Measurements from ENCODE around the gene PIGU. TPM values are rescaled to one million over a fixed set of nuclear protein-coding genes. Genes with fewer than 3 reads are reported as not detected.

PIGU gene
- total RNA-seq, 2 experiments from 2014 or later, result 21.1 to 28.2 TPM

DNA sequence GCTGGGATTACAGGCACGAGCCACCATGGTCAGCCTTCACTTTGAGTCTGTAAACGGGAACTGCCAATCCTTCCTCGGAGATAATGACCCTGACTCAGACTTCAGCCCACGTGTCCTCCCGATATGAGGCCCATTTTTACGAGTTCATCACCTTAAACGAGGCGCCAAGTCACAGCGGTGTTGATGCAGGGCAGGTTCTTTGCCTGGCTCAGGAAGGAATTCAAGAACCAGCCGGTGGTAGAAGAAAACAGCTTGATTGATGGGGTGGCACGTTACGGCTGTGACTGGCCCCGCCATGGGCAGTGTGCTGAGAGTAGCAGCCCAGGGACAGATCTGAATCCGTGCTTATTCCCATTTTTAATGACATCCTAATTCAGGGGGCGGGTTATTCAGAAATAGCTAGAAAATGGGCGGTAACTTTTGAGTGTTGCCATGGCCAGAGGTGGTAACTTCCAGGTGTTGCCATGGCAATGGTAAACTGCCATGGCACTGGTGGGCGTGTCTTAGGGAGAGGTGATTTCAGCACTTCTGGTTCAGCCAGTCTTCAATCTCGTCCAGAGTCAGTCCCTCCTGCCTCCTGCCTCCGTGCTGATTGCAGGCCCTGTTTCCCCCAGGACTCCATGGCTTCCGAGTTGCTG, 127.5 kb downstream of the PIGU start:
- ChIA-PET POLR2A (no interaction called here), CTCF (no interaction called here)
- no peak overlapping the region for H3K4me3 Mint-ChIP-seq
- no peaks in the 10 kb centered on the region for H3K36me3 Mint-ChIP-seq (ENCODE audit: low read depth)
- DNase-seq, result peak; percentile 27
- H3K27me3 Mint-ChIP-seq, result no peaks in the 10 kb centered on the region
- peak; percentile 16 for ATAC-seq
- H3K27ac Mint-ChIP-seq, result no peak overlapping the region
- no peaks in the 10 kb centered on the region for H3K9me3 Mint-ChIP-seq (ENCODE audit: low read depth)
- intact Hi-C loops (cut with DNase I, micrococcal nuclease), result no loop called here
- H3K4me1 Mint-ChIP-seq, result peaks cover 6% of the 10 kb centered on the region

DNA sequence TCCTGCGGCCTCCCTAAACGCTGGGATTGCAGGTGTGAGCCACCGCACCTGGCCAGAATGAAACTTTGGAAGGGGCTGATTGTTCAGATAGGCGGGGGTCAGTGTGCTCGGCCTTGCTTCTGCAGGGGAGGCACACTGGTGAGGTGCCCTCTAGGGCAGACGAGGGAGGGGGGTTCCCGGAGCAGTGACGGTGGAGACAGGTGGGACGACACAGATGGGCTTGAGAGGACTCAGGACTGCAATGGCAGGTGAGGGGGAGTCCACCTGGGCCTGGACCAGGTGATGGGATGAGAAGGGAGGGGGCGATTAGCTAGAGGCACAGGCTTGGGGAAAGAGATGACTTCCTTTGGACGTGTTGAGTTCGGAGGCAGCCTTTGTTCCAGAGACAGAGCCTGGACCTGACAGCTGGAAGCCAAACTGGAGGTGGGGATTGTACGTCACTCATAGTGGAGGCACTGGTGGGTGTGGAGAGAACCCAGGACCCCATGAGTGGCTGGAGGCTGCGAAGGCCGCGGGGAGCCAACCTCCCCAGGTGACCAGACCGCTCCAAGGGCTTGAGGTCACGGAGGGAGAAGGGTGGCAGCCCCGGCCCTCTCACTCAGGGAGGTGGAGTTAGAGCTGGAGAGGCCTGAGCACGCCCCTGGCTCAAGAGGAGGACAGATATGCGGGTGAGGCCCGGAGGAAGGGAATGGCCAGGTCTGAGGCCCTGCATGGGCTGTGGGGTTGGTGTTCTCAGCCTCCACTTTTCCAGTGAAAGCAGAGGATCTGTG, 128.9 kb downstream of the PIGU start:
- intact Hi-C loops (cut with DNase I, micrococcal nuclease), result no loop called here
- Mint-ChIP-seq H3K4me3 (no peak overlapping the region), H3K9me3 (ENCODE audit: low read depth) (no peaks in the 10 kb centered on the region), H3K27me3 (no peaks in the 10 kb centered on the region), H3K4me1 (peaks cover 12% of the 10 kb centered on the region), H3K27ac (no peak overlapping the region), H3K36me3 (ENCODE audit: low read depth) (no peaks in the 10 kb centered on the region)
- ChIA-PET POLR2A (interaction anchor here (0.5 kb wide), 1 partner anchor 27 kb away, joined by 5 read pairs; no protein-coding TSS in a partner anchor), CTCF (interaction anchor here (1.3 kb wide), 1 partner anchor 10 kb away, joined by 5 read pairs; no protein-coding TSS in a partner anchor)
- ATAC-seq (no peak), DNase-seq (no peak)

DNA sequence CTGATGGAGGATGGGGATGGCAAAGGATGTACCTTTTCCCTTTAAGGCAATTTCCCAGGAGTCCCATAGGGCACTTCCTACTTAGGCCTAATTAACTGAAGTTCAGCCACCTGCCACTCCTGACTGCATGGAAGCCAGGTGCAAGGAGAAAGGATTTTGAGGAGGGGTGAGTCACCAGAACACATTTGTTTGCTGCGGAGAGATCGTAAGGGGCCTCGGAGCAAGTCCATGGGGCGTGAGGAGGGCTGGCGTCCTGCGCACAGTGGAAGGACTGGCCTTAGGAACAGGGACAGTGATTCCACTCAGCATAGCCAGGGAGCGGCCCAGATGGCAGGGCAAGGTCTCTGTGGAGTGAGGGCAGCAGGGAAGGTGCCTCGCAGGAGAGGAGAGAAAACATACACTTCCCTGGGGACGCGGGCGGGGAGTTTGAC, 130.1 kb downstream of the PIGU start:
- peaks cover 12% of the 10 kb centered on the region for H3K4me1 Mint-ChIP-seq
- H3K27me3 Mint-ChIP-seq, result no peaks in the 10 kb centered on the region
- no peak for ATAC-seq
- peaks cover 6% of the 10 kb centered on the region for H3K36me3 Mint-ChIP-seq (ENCODE audit: low read depth)
- CTCF ChIA-PET, result no interaction called here
- H3K4me3 Mint-ChIP-seq, result no peak overlapping the region
- H3K27ac Mint-ChIP-seq, result no peak overlapping the region
- no peak for DNase-seq
- H3K9me3 Mint-ChIP-seq (ENCODE audit: low read depth), result no peaks in the 10 kb centered on the region
- intact Hi-C loops (cut with DNase I, micrococcal nuclease), result no loop called here
- POLR2A ChIA-PET, result interaction anchor here (0.6 kb wide), 1 partner anchor 183 kb away, joined by 3 read pairs; no protein-coding TSS in a partner anchor

DNA sequence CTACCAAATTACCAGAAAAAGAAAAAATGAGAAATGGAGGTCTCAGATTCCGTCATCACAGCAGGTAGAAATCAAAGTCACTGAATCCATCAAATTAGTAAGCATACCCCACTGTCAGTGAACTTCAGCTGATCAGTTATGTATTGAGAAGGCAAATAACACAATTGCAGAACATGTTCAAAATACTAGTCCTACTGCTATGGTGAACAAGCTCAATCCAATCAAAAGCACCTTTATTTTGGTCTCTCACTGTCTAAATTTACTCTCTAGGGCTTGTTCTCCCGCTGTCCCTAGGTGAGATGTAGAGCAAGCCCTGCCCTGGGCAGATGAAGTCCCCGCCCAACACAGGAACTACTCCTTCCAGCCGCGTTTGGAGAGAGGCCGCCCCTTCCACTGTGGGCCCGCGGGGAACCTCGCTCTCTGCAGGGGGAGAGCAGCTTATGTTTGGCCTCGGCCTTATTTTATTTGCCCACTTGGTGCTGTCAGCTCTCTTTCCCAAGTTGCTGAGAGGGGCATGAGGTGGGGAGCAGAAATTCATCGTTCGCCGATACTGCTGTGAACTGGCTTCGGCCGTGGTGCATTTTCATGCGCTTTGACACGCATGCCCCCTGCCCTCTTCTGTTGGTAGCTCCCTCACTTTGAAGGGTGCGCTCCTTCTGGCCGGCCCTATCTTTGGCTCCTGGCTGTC, 132.6 kb downstream of the PIGU start:
- ChIA-PET POLR2A (interaction anchor here (0.8 to 1.5 kb wide), 4 partner anchors 14 to 204 kb away, joined by 3 to 5 read pairs (median 4); partner anchors contain the start of genes DYNLRB1 and MAP1LC3A), CTCF (interaction anchor here (0.8 to 3.8 kb wide), 5 partner anchors 9 to 232 kb away, joined by 3 to 17 read pairs (median 6); no protein-coding TSS in a partner anchor)
- Mint-ChIP-seq H3K36me3 (ENCODE audit: low read depth) (peaks cover 13% of the 10 kb centered on the region), H3K4me1 (peaks cover 19% of the 10 kb centered on the region), H3K9me3 (ENCODE audit: low read depth) (no peaks in the 10 kb centered on the region), H3K4me3 (peak overlapping the region; percentile 14), H3K27ac (no peak overlapping the region), H3K27me3 (no peaks in the 10 kb centered on the region)
- intact Hi-C loops (cut with DNase I, micrococcal nuclease), result no loop called here
- DNase-seq (peak; percentile 39), ATAC-seq (peak; percentile 76)

DNA sequence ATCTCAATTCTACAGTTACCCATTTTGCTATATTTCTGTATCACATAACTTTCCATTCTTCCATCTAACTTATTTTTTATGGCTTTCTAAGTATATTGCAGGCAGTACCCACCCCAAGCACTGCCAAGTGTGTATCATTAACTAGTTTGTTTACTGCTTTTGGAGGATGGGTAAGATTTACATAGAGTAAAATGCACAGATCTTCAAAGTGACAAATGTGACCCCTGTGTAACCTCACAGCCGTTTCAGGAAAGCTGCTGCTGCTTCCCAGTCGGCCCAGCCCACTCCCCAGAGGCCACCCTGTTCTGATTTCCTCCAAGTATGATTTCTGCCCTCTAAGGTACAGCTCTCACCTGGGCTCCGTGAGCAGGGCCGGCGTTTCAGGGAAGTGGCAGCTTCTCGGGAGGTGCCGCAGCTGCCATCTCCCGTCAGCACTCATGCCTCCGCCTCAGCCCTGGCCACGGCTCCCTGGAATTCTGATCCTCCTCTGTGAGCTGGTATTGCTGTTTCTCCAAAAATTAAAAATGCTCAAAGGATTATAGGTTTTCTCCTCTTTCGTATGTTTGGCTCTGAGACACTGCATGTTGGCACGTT, 133.3 kb downstream of the PIGU start:
- no peaks in the 10 kb centered on the region for H3K9me3 Mint-ChIP-seq (ENCODE audit: low read depth)
- ATAC-seq, result no peak

DNA sequence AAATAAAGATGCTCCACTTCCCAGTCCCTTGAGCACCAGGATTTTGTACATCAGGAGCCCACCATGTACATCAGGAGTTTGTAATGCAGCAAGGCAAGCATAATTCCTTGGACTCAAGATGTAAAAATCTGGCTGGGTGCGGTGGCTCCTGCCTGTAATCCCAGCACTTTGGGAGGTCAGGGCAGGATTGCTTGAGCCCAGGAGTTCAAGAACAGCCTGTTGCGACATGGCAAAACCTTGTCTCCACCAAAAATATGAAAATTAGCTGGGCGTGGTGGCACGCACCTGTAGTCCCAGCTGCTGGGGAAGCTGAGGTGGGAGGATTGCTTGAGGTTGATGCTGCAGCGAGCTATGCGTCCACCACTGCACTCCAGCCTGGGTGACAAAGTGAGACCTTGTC, 134.5 kb downstream of the PIGU start:
- POLR2A ChIA-PET, result interaction anchor here (0.7 kb wide), 1 partner anchor 79 kb away, joined by 9 read pairs; no protein-coding TSS in a partner anchor
- DNase-seq (no peak), ATAC-seq (no peak)
- intact Hi-C loops (cut with DNase I, micrococcal nuclease), result no loop called here
- H3K27ac Mint-ChIP-seq, result no peak overlapping the region
- H3K36me3 Mint-ChIP-seq (ENCODE audit: low read depth), result peaks cover 15% of the 10 kb centered on the region
- no peak overlapping the region for H3K4me3 Mint-ChIP-seq
- H3K9me3 Mint-ChIP-seq (ENCODE audit: low read depth), result no peaks in the 10 kb centered on the region
- CTCF ChIA-PET, result interaction anchor here (0.7 to 3.8 kb wide), 3 partner anchors 27 to 231 kb away, joined by 3 to 17 read pairs (median 3); no protein-coding TSS in a partner anchor
- no peaks in the 10 kb centered on the region for H3K27me3 Mint-ChIP-seq
- H3K4me1 Mint-ChIP-seq, result peaks cover 19% of the 10 kb centered on the region

More for the DNA sequence above, 133.3 kb downstream of the PIGU start:
- Mint-ChIP-seq H3K27me3 (no peaks in the 10 kb centered on the region), H3K4me3 (no peak overlapping the region), H3K36me3 (ENCODE audit: low read depth) (peaks cover 15% of the 10 kb centered on the region), H3K4me1 (peaks cover 19% of the 10 kb centered on the region), H3K27ac (no peak overlapping the region)
- CTCF ChIA-PET, result interaction anchor here (0.8 to 3.8 kb wide), 5 partner anchors 9 to 232 kb away, joined by 3 to 17 read pairs (median 6); no protein-coding TSS in a partner anchor
- intact Hi-C loops (cut with DNase I, micrococcal nuclease), result no loop called here
- DNase-seq, result no peak
- POLR2A ChIA-PET, result interaction anchor here (0.8 to 1.5 kb wide), 3 partner anchors 15 to 204 kb away, joined by 3 to 5 read pairs (median 4); partner anchors contain the start of genes DYNLRB1 and MAP1LC3A

DNA sequence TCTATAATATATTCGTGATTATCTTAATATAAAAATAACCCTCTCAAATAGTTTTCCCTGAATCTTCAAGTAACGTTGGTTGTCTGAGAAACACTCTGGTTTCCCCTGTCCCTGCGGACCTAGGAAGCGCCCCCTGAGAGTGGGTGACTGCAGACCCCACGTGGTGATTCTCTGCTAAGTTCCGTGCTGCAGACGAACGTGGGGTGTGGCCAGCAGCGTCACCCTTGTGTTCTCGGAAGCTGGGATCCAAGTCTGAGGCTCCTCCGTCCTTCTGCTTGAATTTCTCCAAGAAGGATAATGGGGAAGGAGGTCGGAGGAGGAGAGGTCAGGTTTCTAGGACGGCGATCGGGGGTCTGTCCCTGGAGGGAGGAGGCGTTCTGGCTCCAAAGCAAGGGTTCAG, 135.0 kb downstream of the PIGU start:
- peaks cover 19% of the 10 kb centered on the region for H3K4me1 Mint-ChIP-seq
- intact Hi-C loops (cut with DNase I, micrococcal nuclease), result no loop called here
- no peak overlapping the region for H3K27ac Mint-ChIP-seq
- POLR2A ChIA-PET, result no interaction called here
- H3K9me3 Mint-ChIP-seq (ENCODE audit: low read depth), result no peaks in the 10 kb centered on the region
- H3K27me3 Mint-ChIP-seq, result no peaks in the 10 kb centered on the region
- no peak overlapping the region for H3K4me3 Mint-ChIP-seq
- H3K36me3 Mint-ChIP-seq (ENCODE audit: low read depth), result peaks cover 20% of the 10 kb centered on the region
- DNase-seq, result no peak
- CTCF ChIA-PET, result interaction anchor here (0.7 to 3.8 kb wide), 4 partner anchors 23 to 230 kb away, joined by 3 to 17 read pairs (median 4); no protein-coding TSS in a partner anchor
- no peak for ATAC-seq

DNA sequence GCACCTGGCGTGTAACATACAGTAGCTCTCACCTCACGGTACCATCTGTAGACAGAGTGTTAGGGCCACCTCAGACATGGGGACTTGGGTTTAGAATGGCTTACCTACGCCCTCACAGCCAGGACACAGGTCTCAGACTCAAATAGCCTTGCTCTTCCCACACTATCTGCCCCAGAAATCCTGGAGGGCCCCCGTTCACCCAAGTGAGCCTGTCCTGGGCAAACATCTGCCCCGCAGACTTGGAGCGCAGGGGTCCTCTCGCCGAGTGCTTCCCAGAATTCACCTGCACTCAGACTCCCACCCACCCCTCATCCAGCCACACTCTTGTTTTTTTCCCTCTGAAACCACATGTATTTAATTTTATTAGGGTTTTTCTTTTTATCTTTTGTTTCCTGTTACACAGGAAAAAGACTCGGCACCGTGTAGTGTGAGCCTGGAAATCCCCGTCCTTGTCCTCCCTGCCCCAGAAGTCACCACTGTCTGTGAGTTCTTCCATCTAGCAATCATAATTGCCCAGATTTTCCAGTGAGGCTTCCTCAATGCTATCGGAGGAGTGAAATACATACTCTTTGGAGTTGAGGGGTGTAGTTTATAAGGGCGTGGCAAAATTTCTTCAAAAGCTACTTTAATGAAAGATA, 135.5 kb downstream of the PIGU start:
- no peaks in the 10 kb centered on the region for H3K27me3 Mint-ChIP-seq
- H3K4me3 Mint-ChIP-seq, result no peak overlapping the region
- no peaks in the 10 kb centered on the region for H3K9me3 Mint-ChIP-seq (ENCODE audit: low read depth)
- ChIA-PET CTCF (interaction anchor here (1.1 to 3.8 kb wide), 3 partner anchors 23 to 229 kb away, joined by 4 to 23 read pairs (median 17); no protein-coding TSS in a partner anchor), POLR2A (interaction anchor here (0.8 kb wide), 1 partner anchor 172 kb away, joined by 3 read pairs; no protein-coding TSS in a partner anchor)
- intact Hi-C loops (cut with DNase I, micrococcal nuclease), result no loop called here
- peaks cover 21% of the 10 kb centered on the region for H3K36me3 Mint-ChIP-seq (ENCODE audit: low read depth)
- H3K4me1 Mint-ChIP-seq, result peaks cover 19% of the 10 kb centered on the region
- ATAC-seq (peak; percentile 45), DNase-seq (peak; percentile 43)
- H3K27ac Mint-ChIP-seq, result peak overlapping the region; percentile 69

DNA sequence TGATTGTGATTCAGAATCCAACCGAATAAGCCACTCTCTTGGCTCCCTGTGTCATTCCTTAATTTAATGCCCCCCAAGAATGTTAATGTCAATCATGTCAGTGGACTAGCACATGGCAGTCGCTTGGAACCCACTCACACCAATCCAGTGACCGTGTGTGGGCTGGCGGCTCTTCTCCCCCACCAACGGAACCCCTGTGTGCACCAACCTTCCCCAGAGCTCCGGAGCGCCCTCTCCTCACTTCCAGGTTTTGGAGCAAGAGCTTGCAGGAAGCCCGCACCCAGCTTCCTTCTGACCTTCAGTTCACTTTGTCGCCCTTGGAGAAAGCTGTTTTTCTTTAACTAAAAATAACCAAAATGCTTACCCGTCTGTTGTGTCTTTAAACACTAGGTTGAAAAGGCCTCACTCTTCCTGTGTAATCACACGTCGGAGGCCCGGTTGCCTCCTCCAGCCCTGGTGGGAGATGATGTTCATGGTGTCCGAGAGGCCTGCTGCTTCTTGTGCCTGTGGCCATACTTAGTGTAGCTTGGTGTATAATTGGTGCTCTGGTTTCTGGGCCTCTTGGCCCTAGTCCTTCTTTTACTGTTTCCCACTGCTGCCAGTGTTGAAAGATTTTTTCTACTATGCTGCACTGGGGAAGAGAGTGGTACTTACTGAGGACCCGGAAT, 136.2 kb downstream of the PIGU start:
- H3K36me3 Mint-ChIP-seq (ENCODE audit: low read depth), result peaks cover 23% of the 10 kb centered on the region
- ChIA-PET CTCF (interaction anchor here (1.1 to 3.3 kb wide), 4 partner anchors 24 to 228 kb away, joined by 3 to 23 read pairs (median 10); no protein-coding TSS in a partner anchor), POLR2A (interaction anchor here (0.8 kb wide), 1 partner anchor 173 kb away, joined by 3 read pairs; no protein-coding TSS in a partner anchor)
- no peak overlapping the region for H3K4me3 Mint-ChIP-seq
- H3K9me3 Mint-ChIP-seq (ENCODE audit: low read depth), result no peaks in the 10 kb centered on the region
- peak overlapping the region; percentile 69 for H3K27ac Mint-ChIP-seq
- peaks cover 19% of the 10 kb centered on the region for H3K4me1 Mint-ChIP-seq
- intact Hi-C loops (cut with DNase I, micrococcal nuclease), result no loop called here
- ATAC-seq (no peak), DNase-seq (no peak)
- no peaks in the 10 kb centered on the region for H3K27me3 Mint-ChIP-seq

DNA sequence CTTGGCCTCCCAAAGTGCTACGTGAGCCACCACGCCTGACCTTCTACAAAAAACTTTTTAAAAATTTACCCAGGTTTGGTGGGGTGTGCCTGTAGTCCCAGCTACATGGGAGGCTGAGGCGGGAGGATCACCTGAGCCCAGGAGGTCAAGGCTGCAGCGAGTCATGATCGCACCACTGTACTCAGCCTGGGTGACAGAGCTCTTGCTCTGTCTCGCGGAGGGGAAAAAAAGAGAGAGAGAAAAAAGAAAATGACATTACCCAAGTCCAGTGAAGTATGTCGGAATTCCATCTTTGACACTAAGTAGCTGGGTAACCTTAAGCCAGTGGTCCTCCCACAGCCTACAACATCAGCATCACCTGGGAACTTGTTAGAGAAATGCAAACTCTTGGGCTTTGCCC, 137.1 kb downstream of the PIGU start:
- ATAC-seq, result no peak
- H3K4me1 Mint-ChIP-seq, result peaks cover 16% of the 10 kb centered on the region
- ChIA-PET CTCF (interaction anchor here (1.0 to 3.3 kb wide), 10 partner anchors 19 to 230 kb away, joined by 3 to 23 read pairs (median 6); partner anchors contain the start of genes DYNLRB1 and MAP1LC3A), POLR2A (no interaction called here)
- no peak overlapping the region for H3K27ac Mint-ChIP-seq
- no peak for DNase-seq
- H3K4me3 Mint-ChIP-seq, result no peak overlapping the region
- H3K27me3 Mint-ChIP-seq, result no peaks in the 10 kb centered on the region
- no peaks in the 10 kb centered on the region for H3K9me3 Mint-ChIP-seq (ENCODE audit: low read depth)
- intact Hi-C loops (cut with DNase I, micrococcal nuclease), result loop anchor here (2.0 to 5.0 kb wide), 3 partner anchors 169 to 228 kb away; no protein-coding TSS in a partner anchor
- H3K36me3 Mint-ChIP-seq (ENCODE audit: low read depth), result peaks cover 29% of the 10 kb centered on the region

All from activated CD4-positive, alpha-beta T cell treated with anti-CD3 and anti-CD28 coated beads for 36 hours (primary cell).